GM04503 (cell line): ENCODE data around the gene NCS1.
"Not testable (repeated sequence)": the region's sequence is repeated elsewhere in the genome, so short reads cannot be mapped to it uniquely, and the experiment has no call there.

Experiments used
- DNase-seq: peaks from one replicate; pipeline ENCODE4 v3.0.0-alpha.2; 2012; ENCODE audit warnings: low read depth

NCS1 gene

GRCh38 chr9:130237763-130238524, 65.7 kb downstream of the NCS1 start:
- no peak for DNase-seq

GRCh38 chr9:130239363-130239695, 67.1 kb downstream of the NCS1 start:
- DNase-seq, result no peak

- no peak for DNase-seq
Measured at GRCh38 chr9:130239741-130240241, 67.6 kb downstream of the NCS1 start.

DNA sequence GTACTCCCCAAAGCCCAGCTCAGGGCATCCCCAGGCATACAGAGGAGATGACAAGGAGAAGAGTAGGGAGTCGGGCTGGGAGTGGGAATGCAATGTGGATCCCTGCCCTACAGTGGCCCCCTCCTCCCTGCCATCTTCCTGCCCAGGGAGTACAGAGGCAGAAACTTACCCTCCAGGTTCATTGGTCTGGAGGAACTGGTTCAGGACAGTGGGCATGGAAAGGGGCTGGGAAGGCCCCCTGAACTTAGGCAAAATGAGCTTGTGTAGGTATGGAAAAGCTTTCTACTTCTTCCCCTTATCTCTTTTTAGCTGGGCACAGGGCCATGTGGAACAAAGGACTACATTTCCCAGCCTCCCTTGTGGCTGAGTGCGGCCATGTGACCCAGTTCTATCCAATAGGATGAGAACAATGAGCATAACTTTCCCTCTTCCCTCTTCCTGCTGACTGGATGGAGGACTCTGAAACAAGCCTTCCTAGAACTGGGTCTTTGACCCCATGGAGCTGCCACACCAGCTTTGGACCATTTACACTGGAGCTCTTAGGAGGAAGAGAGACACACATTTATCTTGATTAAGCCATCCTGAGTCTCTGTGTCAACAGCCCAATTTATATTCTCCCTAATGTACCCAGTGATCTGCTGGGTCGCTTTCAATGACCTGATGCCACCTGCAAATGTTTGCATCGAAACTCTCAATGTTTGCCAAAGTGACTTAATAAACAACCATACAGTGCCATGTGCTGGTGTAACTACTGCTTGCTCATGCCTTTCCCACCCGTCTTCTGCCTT, 68.4 kb downstream of the NCS1 start:
- no peak for DNase-seq

- no peak for DNase-seq
Measured at GRCh38 chr9:130241198-130241535, 69.0 kb downstream of the NCS1 start.

- no peak for DNase-seq
Measured at GRCh38 chr9:130242270-130243014, 70.2 kb downstream of the NCS1 start.

DNA sequence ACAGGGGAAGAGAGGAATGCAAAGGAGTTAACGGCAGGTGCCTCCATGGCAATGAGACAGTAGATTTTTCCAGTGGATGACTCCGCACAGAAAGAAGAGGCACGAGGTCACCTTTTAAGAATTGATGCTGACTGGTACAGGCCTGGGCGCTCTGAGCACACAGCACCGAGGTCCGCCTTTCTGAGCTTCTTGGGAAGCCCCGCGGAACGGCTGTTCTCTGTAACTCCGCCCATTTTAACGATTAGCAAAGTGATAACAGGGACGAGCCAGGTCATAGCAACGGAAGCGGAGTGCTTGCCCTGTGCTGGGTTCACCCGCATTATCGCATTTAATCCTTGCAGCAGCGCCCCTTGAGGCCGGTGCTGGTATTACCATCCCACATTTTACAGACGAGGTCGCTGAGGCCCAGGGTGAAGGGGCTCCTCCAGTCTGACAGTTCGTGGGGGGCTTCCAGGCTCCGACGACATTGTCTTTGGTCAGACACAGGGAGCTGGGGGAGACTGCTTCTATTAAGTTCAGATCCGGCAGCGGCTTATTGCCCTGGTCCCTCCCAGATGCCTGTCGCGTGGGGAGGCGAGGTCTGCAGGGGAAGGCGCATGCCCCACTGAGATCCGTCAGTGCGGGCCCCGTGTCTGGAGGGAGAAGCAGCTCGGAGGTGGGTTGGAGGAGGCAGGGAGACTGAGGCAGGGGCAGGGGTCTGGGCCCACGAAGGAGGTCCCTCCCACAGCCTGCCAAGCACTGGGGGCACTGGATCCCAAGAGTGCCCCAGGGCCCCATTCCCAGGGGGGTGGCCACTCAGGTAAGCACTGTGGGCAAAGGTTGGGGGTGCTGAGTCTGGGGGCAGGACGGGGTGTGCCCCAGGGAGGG, 71.0 kb downstream of the NCS1 start:
- no peak for DNase-seq

- DNase-seq, result no peak
Measured at GRCh38 chr9:130243882-130244170, 71.6 kb downstream of the NCS1 start.

DNA sequence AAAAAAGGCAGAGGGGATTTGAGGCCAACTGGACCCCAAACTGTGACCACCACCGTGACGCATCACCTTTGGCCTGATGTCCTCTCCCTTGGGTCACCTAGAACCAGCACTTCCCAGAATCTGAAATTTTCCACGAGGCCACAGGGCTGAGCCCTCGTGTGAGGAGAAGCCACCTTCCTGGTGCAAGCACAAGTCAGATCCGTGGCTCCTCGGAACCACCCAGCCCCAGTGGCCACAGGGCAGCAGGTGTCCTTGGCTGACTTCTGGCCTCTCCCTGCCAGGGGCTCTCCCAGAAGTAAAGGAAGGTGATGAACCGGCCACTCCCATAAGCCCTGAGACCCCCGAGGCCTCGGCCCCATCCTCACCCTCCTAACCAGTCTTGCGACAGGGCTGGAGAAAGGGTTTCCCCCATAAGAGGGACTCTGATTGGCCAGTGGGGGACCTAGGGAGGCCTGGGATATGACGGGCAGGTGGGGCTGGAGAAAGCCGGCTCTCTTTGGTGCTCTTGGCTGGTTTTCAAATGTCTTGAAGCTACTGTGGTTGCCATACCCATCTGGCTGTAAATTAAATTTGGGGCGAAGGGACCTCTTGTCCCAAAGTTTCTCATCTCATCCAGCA, 72.5 kb downstream of the NCS1 start:
- no peak for DNase-seq

DNA sequence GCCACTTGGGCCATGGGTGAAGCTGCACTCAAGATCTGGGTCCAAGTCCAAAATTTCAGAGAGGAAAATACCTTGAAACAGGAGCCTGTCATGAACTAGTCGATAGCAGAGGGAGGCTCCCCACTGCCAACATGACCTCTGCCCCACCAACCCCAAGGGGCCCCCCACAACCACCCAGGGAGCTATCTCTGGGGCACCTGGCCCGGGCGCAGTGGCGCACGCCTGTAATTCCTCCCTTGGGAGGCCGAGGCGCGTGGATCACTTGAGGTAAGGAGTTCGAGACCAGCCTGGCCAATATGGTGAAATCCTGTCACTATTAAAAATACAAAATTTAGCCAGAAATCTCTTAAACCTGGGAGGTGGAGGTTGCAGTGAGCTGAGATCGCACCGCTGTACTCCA, 73.3 kb downstream of the NCS1 start:
- no peak for DNase-seq

DNA sequence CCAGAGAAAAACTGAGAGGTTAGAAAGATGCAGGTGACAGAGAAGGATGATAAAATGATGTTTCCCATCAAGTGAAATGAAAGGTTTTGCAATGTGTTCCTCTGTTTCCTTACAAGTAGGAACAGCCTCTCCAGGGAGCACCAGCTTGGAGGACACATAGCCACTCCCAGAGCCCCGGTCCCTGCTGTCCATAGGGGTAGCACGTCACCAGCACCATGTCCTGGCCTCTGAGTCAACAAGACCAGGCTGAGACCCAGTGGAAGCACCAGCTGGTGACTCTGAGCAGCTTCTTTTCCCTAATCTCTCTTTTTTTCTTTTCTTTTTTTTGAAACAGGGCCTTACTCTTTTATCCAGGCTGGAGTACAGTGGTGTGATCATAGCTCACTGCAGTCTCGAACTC, 73.9 kb downstream of the NCS1 start:
- no peak for DNase-seq

DNA sequence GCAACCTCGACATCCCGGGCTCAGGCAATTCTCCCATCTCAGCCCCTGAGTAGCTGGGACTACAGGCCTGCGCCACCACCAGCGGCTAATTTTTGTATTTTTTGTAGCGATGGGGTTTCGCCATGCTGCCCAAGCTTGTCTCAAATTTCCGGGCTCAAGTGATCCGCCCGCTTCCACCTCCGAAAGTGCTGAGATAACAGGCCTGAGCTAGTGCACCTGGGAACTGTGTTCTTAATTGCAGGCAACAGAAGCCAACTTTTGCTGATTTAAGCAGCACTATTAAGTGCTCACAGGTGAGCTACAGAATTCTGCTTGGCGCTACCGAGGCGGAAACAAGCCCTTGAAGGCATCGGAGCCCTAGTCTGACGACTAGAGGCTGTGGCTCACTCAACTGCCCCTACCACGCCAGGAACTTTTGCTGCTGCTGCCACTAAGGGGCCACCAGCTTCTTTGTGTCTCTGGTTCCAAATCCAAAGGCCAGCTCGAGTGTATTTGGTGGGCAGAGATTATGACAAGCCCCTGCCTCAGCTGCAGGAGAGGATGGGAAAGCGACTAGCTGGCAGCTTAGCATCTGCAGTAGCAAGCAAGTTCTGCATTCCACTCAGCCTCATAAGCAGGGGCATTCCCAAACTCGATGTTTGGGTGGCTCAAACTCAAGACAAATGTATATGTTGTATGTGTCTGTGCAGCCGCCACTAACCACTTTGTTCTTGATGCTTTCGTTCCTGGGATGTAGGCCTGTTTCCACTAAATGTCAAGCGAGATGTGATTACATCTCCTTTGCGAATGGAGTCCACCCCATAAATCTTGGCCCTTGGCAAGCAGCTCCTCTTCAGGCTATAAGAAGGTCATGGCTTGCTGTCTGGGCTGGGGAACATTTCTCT, 82.8 kb downstream of the NCS1 start:
- DNase-seq, result no peak

- DNase-seq, result no peak
Measured at GRCh38 chr9:130255631-130256134, 83.5 kb downstream of the NCS1 start.

DNA sequence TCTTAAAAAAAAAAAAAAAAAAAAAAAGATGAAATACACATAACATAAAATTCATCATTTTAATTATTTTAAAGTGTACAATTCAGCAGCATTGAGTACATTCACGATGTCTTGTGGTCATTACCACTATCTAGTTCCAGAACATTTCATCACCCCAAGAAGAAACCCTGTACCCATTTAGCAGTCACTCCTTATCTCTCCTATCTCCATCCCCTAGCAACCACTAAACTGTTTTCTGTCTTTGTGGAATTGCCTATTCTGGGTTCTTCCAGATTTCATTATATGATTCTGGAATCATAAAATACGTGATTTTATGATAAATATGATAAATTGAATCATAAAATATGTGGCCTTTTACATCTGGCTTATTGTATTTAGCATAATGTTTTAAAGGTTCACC, 84.4 kb downstream of the NCS1 start:
- no peak for DNase-seq

DNA sequence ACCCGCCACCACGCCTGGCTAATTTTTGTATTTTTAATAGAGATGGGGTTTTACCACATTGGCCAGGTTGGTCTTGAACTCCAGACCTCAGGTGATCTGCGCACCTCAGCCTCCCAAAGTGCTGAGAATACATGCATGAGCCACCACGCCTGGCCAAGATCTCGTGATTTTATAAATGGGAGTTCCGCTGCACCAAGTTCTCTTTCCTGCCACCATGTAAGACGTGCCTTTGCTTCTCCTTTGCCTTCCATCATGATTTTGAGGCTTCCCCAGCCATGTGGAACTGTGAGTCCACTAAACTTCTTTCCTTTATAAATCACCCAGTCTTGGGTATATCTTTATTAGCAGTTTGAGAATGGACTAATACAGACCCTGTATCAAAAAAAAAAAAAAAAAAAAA, 85.9 kb downstream of the NCS1 start:
- DNase-seq, result not testable (repeated sequence)

GRCh38 chr9:130259044-130259443, 86.8 kb downstream of the NCS1 start:
- no peak for DNase-seq

DNA sequence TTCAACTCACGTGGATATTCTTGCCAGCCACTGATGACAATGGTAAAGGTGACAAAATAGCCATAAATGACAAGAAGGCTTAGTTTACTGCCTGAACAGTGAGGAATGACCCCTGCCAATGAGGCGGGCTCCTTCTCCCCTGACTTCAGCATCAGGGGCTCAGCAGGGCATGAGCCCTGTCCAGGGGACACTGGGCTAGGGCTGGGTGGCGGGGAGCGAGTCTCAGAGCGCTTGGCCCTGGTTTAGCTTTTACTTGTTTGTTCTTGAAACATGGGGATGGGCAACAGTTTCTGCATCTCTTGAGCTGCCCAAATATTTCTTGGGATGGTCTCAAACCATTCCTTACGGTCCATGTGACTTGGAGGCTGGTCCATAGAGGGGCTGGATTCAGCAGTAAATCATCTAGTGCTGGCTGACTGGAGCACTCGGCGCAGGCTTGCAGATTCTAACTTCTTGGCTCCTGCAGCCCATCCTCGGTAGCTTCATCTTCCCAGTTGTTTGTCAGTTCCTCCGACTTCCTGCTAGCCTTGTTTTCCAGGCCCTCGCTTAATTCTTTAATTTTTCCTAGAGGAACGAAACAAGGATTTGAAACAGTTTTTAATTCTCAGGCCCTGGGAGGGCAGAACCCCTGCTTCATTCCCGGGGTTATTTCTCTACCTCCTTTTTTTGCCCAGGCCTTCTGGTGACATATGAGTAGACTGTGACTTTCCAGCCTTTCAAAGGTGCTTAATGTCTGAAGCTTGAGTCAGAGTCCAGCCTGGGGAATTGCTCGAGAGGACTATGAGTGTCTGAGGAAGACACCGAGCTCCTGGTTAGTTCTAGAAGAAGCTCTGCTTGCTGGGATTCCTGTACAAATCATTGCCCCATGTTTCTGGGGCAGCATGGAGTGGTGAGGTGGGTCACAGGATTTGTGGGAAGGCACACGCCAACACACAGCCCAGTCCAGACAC, 88.9 kb downstream of the NCS1 start:
- DNase-seq, result no peak

DNA sequence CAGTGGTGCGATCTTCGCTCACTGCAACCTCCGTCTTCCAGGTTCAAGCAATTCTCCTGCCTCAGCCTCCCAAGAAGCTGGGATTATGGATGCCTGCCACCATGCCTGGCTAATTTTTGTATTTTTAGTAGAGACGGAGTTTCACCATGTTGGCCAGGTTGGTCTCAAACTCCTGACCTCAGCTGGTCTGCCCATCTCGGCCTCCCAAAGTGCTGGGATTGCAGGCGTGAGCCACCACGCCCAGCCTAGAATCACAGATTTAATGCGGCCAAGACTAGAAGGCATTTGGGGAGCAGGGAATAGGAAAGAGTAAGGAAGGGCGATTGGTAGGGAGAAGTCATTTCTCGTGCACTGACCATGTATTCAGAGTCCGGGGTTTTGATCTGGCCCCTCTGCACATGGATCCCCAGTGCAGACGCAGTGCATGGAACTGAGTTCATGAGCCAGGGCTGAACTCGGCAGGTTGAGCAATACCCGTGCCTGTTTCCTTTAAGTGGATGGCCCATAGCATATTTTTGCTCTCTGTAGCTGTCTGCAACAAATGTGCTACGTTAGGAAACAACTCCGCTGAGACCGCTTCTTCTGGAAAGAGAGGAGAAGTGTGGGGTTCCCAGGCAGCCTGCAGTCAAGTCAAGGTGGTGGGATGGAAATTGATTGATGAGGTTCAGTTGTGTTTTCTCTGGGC, 90.0 kb downstream of the NCS1 start:
- no peak for DNase-seq

DNA sequence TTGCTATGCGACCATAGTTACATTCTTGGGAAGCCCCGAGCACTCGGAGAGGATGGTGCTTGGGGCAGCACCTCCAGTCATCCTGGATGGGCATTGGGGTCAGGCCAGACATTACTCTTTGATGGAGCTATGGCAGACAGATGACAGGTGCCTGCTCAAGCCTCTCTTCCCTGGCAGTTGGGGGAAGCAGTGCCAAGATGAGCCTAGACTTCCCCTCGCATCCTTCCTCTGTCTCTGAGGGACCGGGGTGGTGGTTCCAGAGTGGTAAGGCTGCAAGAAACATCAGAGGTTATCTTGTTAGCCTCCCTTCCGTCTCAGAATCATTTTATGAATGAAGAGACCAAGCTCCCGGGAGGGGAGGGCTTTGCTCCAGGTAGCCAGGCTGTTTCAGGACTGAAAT, 90.6 kb downstream of the NCS1 start:
- DNase-seq, result no peak
